Retinal pigment epithelial cell (primary cell): Measurements from ENCODE around the gene PIK3R5.

Experiments used
- DNase-seq: peaks from one replicate; pipeline ENCODE4 v3.0.0-alpha.2; 2010; ENCODE audit warnings: low read depth
- H3K4me3 ChIP-seq: 2 replicates; pipeline ENCODE4 v1.5.1; 2011; ENCODE audit warnings: mild to moderate bottlenecking, low read length, control low read depth, moderate library complexity
- CTCF ChIP-seq: conservative IDR thresholded peaks from 2 replicates; pipeline ENCODE4 v1.5.1; 2011; ENCODE audit warnings: low read depth, low read length, control low read depth, inconsistent platforms

Gene PIK3R5

GRCh38 chr17:8934346-8934745, 31.2 kb downstream of the PIK3R5 start:
- H3K4me3 ChIP-seq, result no peak overlapping the region
- TF ChIP-seq CTCF, result no peak
- DNase-seq, result no peak

GRCh38 chr17:8930649-8931048, 34.9 kb downstream of the PIK3R5 start:
- no peak for TF ChIP-seq CTCF
- H3K4me3 ChIP-seq, result no peak overlapping the region
- no peak for DNase-seq

- DNase-seq, result no peak
- no peak for TF ChIP-seq CTCF
These were observed 37.2 kb downstream of the PIK3R5 start for GRCh38 chr17:8928347-8928746.

GRCh38 chr17:8927395-8927794, 38.1 kb downstream of the PIK3R5 start:
- no peak for TF ChIP-seq CTCF
- H3K4me3 ChIP-seq, result no peak overlapping the region
- no peak for DNase-seq

More at GRCh38 chr17:8928347-8928746, 37.2 kb downstream of the PIK3R5 start:
- H3K4me3 ChIP-seq, result no peak overlapping the region

- no peak overlapping the region for H3K4me3 ChIP-seq
- DNase-seq, result no peak
- no peak for TF ChIP-seq CTCF
These were observed 39.7 kb downstream of the PIK3R5 start for GRCh38 chr17:8925808-8926207.

- no peak overlapping the region for H3K4me3 ChIP-seq
- DNase-seq, result no peak
- no peak for TF ChIP-seq CTCF
These were observed 40.4 kb downstream of the PIK3R5 start for GRCh38 chr17:8925141-8925540.

- no peak for DNase-seq
- no peak overlapping the region for H3K4me3 ChIP-seq
- no peak for TF ChIP-seq CTCF
These were observed 40.9 kb downstream of the PIK3R5 start for GRCh38 chr17:8924595-8924994.
